Endodermal cell (in vitro differentiated cells): ENCODE measurements around the gene ATG10. TPM values are rescaled to one million over a fixed set of nuclear protein-coding genes. Genes with fewer than 3 reads are reported as not detected.

Experiments used
- DNase-seq: peaks from one replicate; pipeline ENCODE4 v3.0.0-alpha.2; 2017
- H3K27ac ChIP-seq: 2 replicates; pipeline ENCODE4 v1.5.1; 2013; ENCODE audit warnings: mild to moderate bottlenecking, low read depth, low read length, moderate library complexity
- H3K27me3 ChIP-seq: 2 replicates; pipeline ENCODE4 v1.6.1; 2013; ENCODE audit warnings: mild to moderate bottlenecking, low read length, moderate library complexity; ENCODE audit not compliant: insufficient read depth, control insufficient read depth, poor library complexity, severe bottlenecking
- H3K36me3 ChIP-seq: 2 replicates; pipeline ENCODE4 v1.7.0; 2013; ENCODE audit warnings: mild to moderate bottlenecking, low read length, moderate library complexity; ENCODE audit not compliant: control insufficient read depth, insufficient read depth
- H3K4me1 ChIP-seq: one replicate; pipeline ENCODE4 v1.7.0; 2013; ENCODE audit warnings: low read length; ENCODE audit not compliant: control insufficient read depth, insufficient read depth
- H3K4me3 ChIP-seq: 2 replicates; pipeline ENCODE4 v1.5.1; 2013; ENCODE audit warnings: mild to moderate bottlenecking, low read length, moderate library complexity
- H3K9ac ChIP-seq: 2 replicates; pipeline ENCODE4 v1.6.1; 2013; ENCODE audit warnings: mild to moderate bottlenecking, low read length, moderate library complexity; ENCODE audit not compliant: poor library complexity, severe bottlenecking; ENCODE audit errors: extremely low read depth
- H3K9me3 ChIP-seq: 2 replicates; pipeline ENCODE4 v1.6.1; 2013; ENCODE audit warnings: mild to moderate bottlenecking, low read length, moderate library complexity; ENCODE audit not compliant: control insufficient read depth
- H3K27ac Mint-ChIP-seq: 2 replicates; pipeline ENCODE4 v1.8.0; 2020; ENCODE audit warnings: mixed read lengths
- H3K27me3 Mint-ChIP-seq: 2 replicates; pipeline ENCODE4 v1.8.0; 2021; ENCODE audit warnings: mild to moderate bottlenecking, mixed read lengths; ENCODE audit not compliant: insufficient read depth
- H3K36me3 Mint-ChIP-seq: 2 replicates; pipeline ENCODE4 v1.8.0; 2020; ENCODE audit warnings: low read depth, mixed read lengths
- H3K4me1 Mint-ChIP-seq: 2 replicates; pipeline ENCODE4 v1.8.0; 2020; ENCODE audit warnings: mixed read lengths
- H3K4me3 Mint-ChIP-seq: 2 replicates; pipeline ENCODE4 v1.8.0; 2020; ENCODE audit warnings: mild to moderate bottlenecking, moderate library complexity, mixed read lengths
- H3K9me3 Mint-ChIP-seq: 2 replicates; pipeline ENCODE4 v1.8.0; 2020; ENCODE audit warnings: mild to moderate bottlenecking, mixed read lengths
- WGBS, 2 experiments: methylation state at CpG; one replicate each; pipeline versions ENCODE4 v1.1.5 to v1.1.7; 2013; ENCODE audit warnings: missing lambda C conversion rate in 2 of 2, mixed read lengths in 1 of 2; ENCODE audit not compliant: insufficient coverage in 1 of 2, insufficient read length in 1 of 2; 5-methylcytosine and 5-hydroxymethylcytosine counted together
- total RNA-seq, 2 donors: library from RNA; stranded (reverse); fragmentation: NEBNext Ultra II Directional in 1 of 2; extraction: Animal tissue kit (Norgen Biotek cat#: 25700) in 1 of 2; gene quantifications; 2 replicates in 1 of 2; 3 replicates in 1 of 2; pipeline ENCODE4 v1.2.1, GENCODE V29; 2021
- TF ChIP-seq, protein P1 (sequence below): fragments of 200-600 bp; sonication (generic); conservative IDR thresholded peaks from 2 replicates; pipeline ENCODE4 v1.5.0; 2021; ENCODE audit warnings: antibody characterized with exemption, mild to moderate bottlenecking

The ATG10 gene
- total RNA-seq, 2 donors from 2014 or later = 17.9 to 22.6 TPM

DNA sequence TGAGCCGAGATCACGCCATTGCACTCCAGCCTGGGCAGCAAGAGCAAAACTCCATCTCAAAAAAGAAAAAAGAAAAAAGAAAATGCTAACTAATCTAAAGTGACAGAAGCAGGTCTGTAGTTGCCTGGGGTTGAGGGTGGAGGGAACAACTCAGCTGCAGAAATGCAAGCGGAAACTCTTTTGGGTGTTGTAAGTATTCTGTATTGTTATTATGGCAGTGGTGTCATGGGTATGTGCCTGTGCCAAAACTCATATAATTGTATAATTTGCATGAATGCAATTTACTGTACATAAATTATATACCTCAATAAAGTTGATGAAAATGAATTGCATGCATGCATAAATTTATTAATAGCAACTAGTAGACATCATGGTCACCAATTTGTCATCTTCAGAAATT, 329.4 kb downstream of the ATG10 start:
- no peak overlapping the region for H3K4me3 ChIP-seq
- TF ChIP-seq, protein P1, sequence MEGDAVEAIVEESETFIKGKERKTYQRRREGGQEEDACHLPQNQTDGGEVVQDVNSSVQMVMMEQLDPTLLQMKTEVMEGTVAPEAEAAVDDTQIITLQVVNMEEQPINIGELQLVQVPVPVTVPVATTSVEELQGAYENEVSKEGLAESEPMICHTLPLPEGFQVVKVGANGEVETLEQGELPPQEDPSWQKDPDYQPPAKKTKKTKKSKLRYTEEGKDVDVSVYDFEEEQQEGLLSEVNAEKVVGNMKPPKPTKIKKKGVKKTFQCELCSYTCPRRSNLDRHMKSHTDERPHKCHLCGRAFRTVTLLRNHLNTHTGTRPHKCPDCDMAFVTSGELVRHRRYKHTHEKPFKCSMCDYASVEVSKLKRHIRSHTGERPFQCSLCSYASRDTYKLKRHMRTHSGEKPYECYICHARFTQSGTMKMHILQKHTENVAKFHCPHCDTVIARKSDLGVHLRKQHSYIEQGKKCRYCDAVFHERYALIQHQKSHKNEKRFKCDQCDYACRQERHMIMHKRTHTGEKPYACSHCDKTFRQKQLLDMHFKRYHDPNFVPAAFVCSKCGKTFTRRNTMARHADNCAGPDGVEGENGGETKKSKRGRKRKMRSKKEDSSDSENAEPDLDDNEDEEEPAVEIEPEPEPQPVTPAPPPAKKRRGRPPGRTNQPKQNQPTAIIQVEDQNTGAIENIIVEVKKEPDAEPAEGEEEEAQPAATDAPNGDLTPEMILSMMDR = no peak
- H3K27ac ChIP-seq = no peak overlapping the region
- peaks cover 9% of the 10 kb centered on the region for H3K4me1 Mint-ChIP-seq
- 100% methylated on average over 3 of the region's 3 CpGs; no CpG with 5 or more reads in 1 of the 2 experiments for WGBS, 2 experiments
- H3K27me3 ChIP-seq = no peaks in the 10 kb centered on the region
- no peak overlapping the region for H3K4me3 Mint-ChIP-seq
- no peaks in the 10 kb centered on the region for H3K4me1 ChIP-seq
- H3K36me3 ChIP-seq = no peaks in the 10 kb centered on the region
- no peak overlapping the region for H3K27ac Mint-ChIP-seq
- no peaks in the 10 kb centered on the region for H3K9me3 ChIP-seq
- peaks cover 5% of the 10 kb centered on the region for H3K27me3 Mint-ChIP-seq
- no peaks in the 10 kb centered on the region for H3K36me3 Mint-ChIP-seq
- peaks cover 3% of the 10 kb centered on the region for H3K9me3 Mint-ChIP-seq
- no peak for DNase-seq
- no peak overlapping the region for H3K9ac ChIP-seq

Other genes with a start within 250 kb of the ATG10 start
- gene SSBP2, start 220.9 kb upstream of the ATG10 start, total RNA-seq = 10 to 100 TPM; 27.5 to 30.2 TPM